NCI-H1105 (cell line): ENCODE results near the gene ISYNA1.

Experiments
- DNase-seq: peaks from one replicate; lab custom pipeline; 2025; lab: John Stamatoyannopoulos, UW

Gene ISYNA1

GRCh38 chr19:18467978-18468377 is 30.0 kb upstream of the ISYNA1 start:
- DNase-seq = no peak

- no peak for DNase-seq
These were observed 28.4 kb upstream of the ISYNA1 start for GRCh38 chr19:18466354-18466753.

GRCh38 chr19:18465964-18466339 is 28.0 kb upstream of the ISYNA1 start:
- DNase-seq = no peak

- DNase-seq = no peak
These were observed 27.5 kb upstream of the ISYNA1 start for GRCh38 chr19:18465214-18465963.

- DNase-seq = peak; percentile 74
These were observed 26.7 kb upstream of the ISYNA1 start for GRCh38 chr19:18464646-18465045.

- DNase-seq = no peak
These were observed 23.5 kb upstream of the ISYNA1 start for GRCh38 chr19:18461471-18461870.

- no peak for DNase-seq
These were observed 23.0 kb upstream of the ISYNA1 start for GRCh38 chr19:18460900-18461299.

- no peak for DNase-seq
These were observed 19.8 kb upstream of the ISYNA1 start for GRCh38 chr19:18457483-18458331.

- no peak for DNase-seq
These were observed 19.0 kb upstream of the ISYNA1 start for GRCh38 chr19:18456974-18457373.

- DNase-seq = no peak
These were observed 18.3 kb upstream of the ISYNA1 start for GRCh38 chr19:18456279-18456678.

GRCh38 chr19:18453269-18454024 is 15.5 kb upstream of the ISYNA1 start:
- no peak for DNase-seq

GRCh38 chr19:18452386-18452785 is 14.5 kb upstream of the ISYNA1 start:
- DNase-seq = no peak

GRCh38 chr19:18450931-18451836 is 13.3 kb upstream of the ISYNA1 start:
- DNase-seq = peak; percentile 53

GRCh38 chr19:18450021-18450930 is 12.3 kb upstream of the ISYNA1 start:
- no peak for DNase-seq

- no peak for DNase-seq
These were observed 11.6 kb upstream of the ISYNA1 start for GRCh38 chr19:18449552-18449951.

GRCh38 chr19:18446811-18447359 is 9.0 kb upstream of the ISYNA1 start:
- no peak for DNase-seq

- DNase-seq = no peak
These were observed 8.3 kb upstream of the ISYNA1 start for GRCh38 chr19:18446145-18446810.

GRCh38 chr19:18445262-18445948 is 7.5 kb upstream of the ISYNA1 start:
- DNase-seq = no peak

- DNase-seq = no peak
These were observed 6.6 kb upstream of the ISYNA1 start for GRCh38 chr19:18444513-18444912.
